Left lung (tissue), 10 donors: ENCODE results near the gene VSNL1. TPM values are rescaled to one million over a fixed set of nuclear protein-coding genes. Genes with fewer than 3 reads are reported as not detected.

Experiments
- ATAC-seq: fragments of 200-7000 bp; cut with Tn5 transposase; one replicate; pipeline ENCODE4 v1.9.1; 2020; ENCODE audit warnings: moderate library complexity
- DNase-seq, 4 donors: peaks; one replicate each; pipeline ENCODE4 v3.0.0-alpha.2; 2013 to 2020
- H3K27ac ChIP-seq, 2 donors: fragments of 200-600 bp; sonication (generic) in 1 of 2; one replicate each; pipeline versions ENCODE4 v1.5.0 to v1.8.0; 2020 to 2021
- H3K27me3 ChIP-seq, 2 donors: fragments of 200-600 bp; sonication (generic) in 1 of 2; one replicate each; pipeline versions ENCODE4 v1.5.0 to v1.8.0; 2020 to 2021
- H3K36me3 ChIP-seq, 2 donors: fragments of 200-600 bp; sonication (generic) in 1 of 2; one replicate each; pipeline versions ENCODE4 v1.5.0 to v1.8.0; 2020 to 2021
- H3K4me1 ChIP-seq, 2 donors: fragments of 200-600 bp; one replicate each; pipeline ENCODE4 v1.8.0; 2021
- H3K4me3 ChIP-seq, 2 donors: fragments of 200-600 bp; sonication (generic) in 1 of 2; one replicate each; pipeline versions ENCODE4 v1.5.0 to v1.8.0; 2020 to 2021; ENCODE audit warnings: mild to moderate bottlenecking in 1 of 2
- H3K9me3 ChIP-seq, 2 donors: fragments of 200-600 bp; sonication (generic) in 1 of 2; one replicate each; pipeline versions ENCODE4 v1.5.0 to v1.8.0; 2020 to 2021
- intact Hi-C, 2 donors: fragments of 100-400 bp; cut with DNase I; formaldehyde crosslinking; loops; one replicate each; pipeline versions ENCODE4 v1.11.2 to v1.14.2; 2022
- polyA plus RNA-seq, 6 donors: library from polyadenylated mRNA; unstranded; fragments of 120-200 nt; gene quantifications; one replicate each; pipeline ENCODE4 v1.2.1, GENCODE V29; 2013; ENCODE audit not compliant: insufficient read length in 6 of 6
- total RNA-seq, 2 donors: library from RNA; stranded (reverse); fragmentation: NEBNext Ultra II Directional; extraction: Animal tissue kit (Norgen Biotek cat#: 25700); gene quantifications; one replicate each; pipeline ENCODE4 v1.2.1, GENCODE V29; 2021
- TF ChIP-seq, protein P1 (sequence below), 2 donors: fragments of 200-600 bp; sonication (generic) in 1 of 2; IDR thresholded peaks; one replicate each; pipeline versions ENCODE4 v1.5.0 to v1.8.0; 2021; ENCODE audit warnings: antibody characterized with exemption in 2 of 2
- donor health status: DM: no; HTN: yes; CAD: no.
- donor health status: DM: no; HTN: no; CAD: no.

Gene VSNL1
- total and polyA plus RNA-seq, 8 donors = 1.6 to 21.3 (median 16.9) TPM

DNA sequence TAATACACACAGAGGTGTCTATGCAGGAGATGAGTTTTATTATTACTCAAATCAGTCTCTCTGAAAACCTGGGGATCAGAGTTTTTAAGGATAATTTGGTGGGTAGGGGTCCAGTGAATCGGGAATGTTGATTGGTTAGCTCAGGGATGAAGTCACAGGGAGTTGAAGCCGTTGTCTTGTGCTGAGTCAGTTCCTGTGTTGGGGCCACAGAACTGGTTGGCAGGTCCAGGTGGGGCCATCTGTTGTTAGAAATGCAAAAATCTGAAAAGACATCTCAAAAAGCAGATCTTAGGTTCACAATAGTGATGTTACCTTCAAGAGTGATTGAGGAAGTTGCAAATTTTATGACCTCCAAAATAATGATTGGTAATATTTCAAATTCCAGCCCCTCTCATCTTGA lies 86.9 kb downstream of the VSNL1 start:
- H3K36me3 ChIP-seq = no peaks in the 10 kb centered on the region
- intact Hi-C loops = no loop called here
- H3K4me1 ChIP-seq = no peaks in the 10 kb centered on the region
- H3K27me3 ChIP-seq = no peaks in the 10 kb centered on the region
- no peak overlapping the region for H3K4me3 ChIP-seq
- ATAC-seq (no peak), DNase-seq (no peak)
- peaks cover 0 to 6% of the 10 kb centered on the region in 2 donors for H3K9me3 ChIP-seq
- TF ChIP-seq, protein P1, sequence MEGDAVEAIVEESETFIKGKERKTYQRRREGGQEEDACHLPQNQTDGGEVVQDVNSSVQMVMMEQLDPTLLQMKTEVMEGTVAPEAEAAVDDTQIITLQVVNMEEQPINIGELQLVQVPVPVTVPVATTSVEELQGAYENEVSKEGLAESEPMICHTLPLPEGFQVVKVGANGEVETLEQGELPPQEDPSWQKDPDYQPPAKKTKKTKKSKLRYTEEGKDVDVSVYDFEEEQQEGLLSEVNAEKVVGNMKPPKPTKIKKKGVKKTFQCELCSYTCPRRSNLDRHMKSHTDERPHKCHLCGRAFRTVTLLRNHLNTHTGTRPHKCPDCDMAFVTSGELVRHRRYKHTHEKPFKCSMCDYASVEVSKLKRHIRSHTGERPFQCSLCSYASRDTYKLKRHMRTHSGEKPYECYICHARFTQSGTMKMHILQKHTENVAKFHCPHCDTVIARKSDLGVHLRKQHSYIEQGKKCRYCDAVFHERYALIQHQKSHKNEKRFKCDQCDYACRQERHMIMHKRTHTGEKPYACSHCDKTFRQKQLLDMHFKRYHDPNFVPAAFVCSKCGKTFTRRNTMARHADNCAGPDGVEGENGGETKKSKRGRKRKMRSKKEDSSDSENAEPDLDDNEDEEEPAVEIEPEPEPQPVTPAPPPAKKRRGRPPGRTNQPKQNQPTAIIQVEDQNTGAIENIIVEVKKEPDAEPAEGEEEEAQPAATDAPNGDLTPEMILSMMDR (IDR thresholded peaks at IDR 0.05) = no peak
- no peak overlapping the region for H3K27ac ChIP-seq

DNA sequence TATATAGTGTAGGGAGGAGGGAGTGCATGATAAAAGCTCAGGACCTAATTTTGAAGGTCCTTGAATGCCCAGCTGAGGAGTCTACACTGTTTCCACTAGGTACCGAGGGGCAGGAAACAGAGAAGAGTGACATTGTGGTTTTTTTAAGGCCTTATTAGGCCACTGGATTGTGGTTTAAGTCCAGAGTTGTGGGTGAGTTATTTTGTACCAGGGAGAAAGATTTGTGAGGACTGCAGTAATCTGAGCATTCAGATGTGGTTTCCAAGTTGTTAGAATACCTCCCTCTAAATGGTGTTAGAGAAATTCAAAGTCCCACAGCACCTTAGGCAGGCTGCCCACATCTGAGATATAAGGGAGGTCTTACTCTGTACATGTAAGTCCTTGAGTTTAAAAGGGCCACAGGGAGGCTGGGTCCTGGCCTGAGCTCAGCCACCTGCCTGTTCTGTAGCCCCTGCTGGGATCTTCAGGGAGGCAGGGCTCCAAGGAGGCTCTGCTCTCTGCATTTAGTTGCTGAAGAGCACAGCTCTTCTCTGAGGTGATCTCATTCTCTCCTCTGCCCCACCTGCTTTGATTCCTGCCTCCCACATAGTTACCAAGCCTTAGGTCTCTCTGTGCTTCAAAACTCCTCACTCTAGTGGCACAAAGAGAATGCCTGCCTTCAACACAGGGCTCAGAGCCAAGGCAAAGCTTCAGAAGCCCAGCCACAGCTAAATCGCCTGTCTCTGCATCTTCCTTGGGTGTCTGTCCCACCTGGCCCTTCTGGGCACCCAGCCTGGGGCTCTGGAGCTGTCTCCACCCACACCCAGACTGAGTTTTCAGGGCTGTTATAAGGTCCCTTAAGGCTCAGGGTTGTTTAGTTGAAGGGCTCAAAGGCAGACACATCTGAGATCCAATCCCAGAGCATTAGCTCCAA lies 88.1 kb downstream of the VSNL1 start:
- Histone ChIP-seq H3K4me3 (no peak overlapping the region), H3K36me3 (no peaks in the 10 kb centered on the region), H3K9me3 (peaks cover 0 to 6% of the 10 kb centered on the region in 2 donors), H3K4me1 (no peaks in the 10 kb centered on the region), H3K27ac (no peak overlapping the region), H3K27me3 (no peaks in the 10 kb centered on the region)
- ATAC-seq (no peak), DNase-seq (no peak)
- TF ChIP-seq, protein P1 (IDR thresholded peaks at IDR 0.05) = no peak
- intact Hi-C loops = no loop called here

DNA sequence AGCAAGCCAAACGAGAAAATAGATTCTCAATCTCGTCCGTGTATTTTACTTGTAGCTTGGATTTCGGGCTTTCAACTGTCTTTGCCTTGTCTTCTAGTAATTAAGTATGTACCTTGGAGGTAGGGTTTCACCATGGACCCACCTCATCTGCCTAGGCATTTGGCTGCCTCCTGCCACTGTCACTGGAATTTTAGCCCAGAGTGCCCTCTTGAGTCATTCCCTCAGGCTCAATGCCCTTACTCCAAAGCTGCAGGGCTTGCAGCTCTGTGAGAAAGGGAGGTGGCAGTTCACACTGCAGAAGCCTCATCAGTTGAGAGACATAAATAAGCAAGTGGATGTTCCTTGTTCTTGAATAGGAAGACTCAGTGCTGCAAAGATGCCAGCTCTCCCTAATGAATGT lies 89.6 kb downstream of the VSNL1 start:
- Histone ChIP-seq H3K27me3 (no peaks in the 10 kb centered on the region), H3K36me3 (no peaks in the 10 kb centered on the region), H3K4me1 (no peaks in the 10 kb centered on the region), H3K4me3 (no peak overlapping the region), H3K9me3 (peaks cover 0 to 6% of the 10 kb centered on the region in 2 donors), H3K27ac (no peak overlapping the region)
- TF ChIP-seq, protein P1 (IDR thresholded peaks at IDR 0.05) = no peak
- ATAC-seq = no peak
- intact Hi-C loops = no loop called here
- no peak for DNase-seq

- H3K36me3 ChIP-seq = no peaks in the 10 kb centered on the region
- peaks cover 0 to 4% of the 10 kb centered on the region in 2 donors for H3K9me3 ChIP-seq
- no peak for ATAC-seq
- H3K4me1 ChIP-seq = no peaks in the 10 kb centered on the region
- no peak for DNase-seq
- no peak overlapping the region for H3K27ac ChIP-seq
- TF ChIP-seq, protein P1 (IDR thresholded peaks at IDR 0.05) = no peak
- intact Hi-C loops = no loop called here
- H3K27me3 ChIP-seq = no peaks in the 10 kb centered on the region
- H3K4me3 ChIP-seq = no peak overlapping the region
These were observed 94.5 kb downstream of the VSNL1 start for GRCh38 chr2:17634997-17635396.

GRCh38 chr2:17636257-17636656 lies 95.8 kb downstream of the VSNL1 start:
- no peak for DNase-seq
- intact Hi-C loops = no loop called here
- H3K27ac ChIP-seq = no peak overlapping the region

More at GRCh38 chr2:17636257-17636656, 95.8 kb downstream of the VSNL1 start:
- no peak for ATAC-seq
- H3K36me3 ChIP-seq = no peaks in the 10 kb centered on the region
- H3K9me3 ChIP-seq = no peaks in the 10 kb centered on the region
- TF ChIP-seq, protein P1 (IDR thresholded peaks at IDR 0.05) = no peak
- no peaks in the 10 kb centered on the region for H3K4me1 ChIP-seq
- H3K27me3 ChIP-seq = no peaks in the 10 kb centered on the region
- H3K4me3 ChIP-seq = no peak overlapping the region
